HEK293T (cell line): ENCODE measurements around the gene SLC6A7.

Experiments
- BHLHE40 ChIP-seq: fragments of 450-650 bp; IDR thresholded peaks from 2 replicates; pipeline ENCODE4 v1.6.1; 2016; ENCODE audit warnings: mild to moderate bottlenecking, moderate library complexity, borderline replicate concordance
- CTBP1 ChIP-seq: fragments of 450-650 bp; IDR thresholded peaks from 2 replicates; pipeline ENCODE4 v1.6.1; 2016; ENCODE audit warnings: borderline replicate concordance
- ELF4 ChIP-seq: fragments of 450-650 bp; IDR thresholded peaks from 2 replicates; pipeline ENCODE4 v1.6.1; 2017; ENCODE audit warnings: antibody characterized with exemption
- FOXM1 ChIP-seq: fragments of 450-650 bp; IDR thresholded peaks from 2 replicates; pipeline ENCODE4 v1.6.1; 2017; ENCODE audit warnings: mild to moderate bottlenecking, borderline replicate concordance
- HDGF ChIP-seq: fragments of 450-650 bp; IDR thresholded peaks from 2 replicates; pipeline ENCODE4 v1.6.1; 2017; ENCODE audit warnings: antibody characterized with exemption, borderline replicate concordance
- L3MBTL2 ChIP-seq: fragments of 450-650 bp; conservative IDR thresholded peaks from 2 replicates; pipeline ENCODE4 v1.6.1; 2016; ENCODE audit warnings: mild to moderate bottlenecking
- NFRKB ChIP-seq: fragments of 450-650 bp; IDR thresholded peaks from 2 replicates; pipeline ENCODE4 v1.6.1; 2016; ENCODE audit warnings: mild to moderate bottlenecking, moderate library complexity
- SP1 ChIP-seq: fragments of 450-650 bp; IDR thresholded peaks from 2 replicates; pipeline ENCODE4 v1.6.1; 2017
- SUZ12 ChIP-seq: fragments of 450-650 bp; IDR thresholded peaks from 2 replicates; pipeline ENCODE4 v1.6.1; 2016; ENCODE audit warnings: mild to moderate bottlenecking
- TF ChIP-seq, protein P1 (sequence below): fragments of 450-650 bp; IDR thresholded peaks from 2 replicates; pipeline ENCODE4 v1.6.1; 2016

DNA sequence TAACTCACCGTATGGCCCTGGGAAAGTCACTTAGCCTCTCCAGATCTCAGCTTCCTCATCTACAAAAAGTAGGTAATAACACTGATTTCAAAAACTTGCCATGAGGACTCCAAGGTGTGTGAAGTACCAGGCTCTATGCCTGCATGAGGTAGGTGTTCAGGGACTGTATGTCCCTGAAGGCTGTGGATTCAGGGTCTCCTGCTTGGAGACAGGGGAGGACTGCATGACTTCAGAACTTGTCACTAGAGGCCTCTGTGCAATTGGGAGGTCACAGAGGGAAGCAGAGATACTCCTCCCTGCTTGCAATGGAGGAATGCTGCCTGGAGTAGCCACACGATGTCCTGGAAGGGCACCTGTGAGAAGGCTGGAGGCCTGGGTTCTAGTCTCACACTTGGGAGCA, 36.4 kb upstream of the SLC6A7 start:
- TF ChIP-seq HDGF = no peak
- no peak for TF ChIP-seq CTBP1
- TF ChIP-seq, protein P1, sequence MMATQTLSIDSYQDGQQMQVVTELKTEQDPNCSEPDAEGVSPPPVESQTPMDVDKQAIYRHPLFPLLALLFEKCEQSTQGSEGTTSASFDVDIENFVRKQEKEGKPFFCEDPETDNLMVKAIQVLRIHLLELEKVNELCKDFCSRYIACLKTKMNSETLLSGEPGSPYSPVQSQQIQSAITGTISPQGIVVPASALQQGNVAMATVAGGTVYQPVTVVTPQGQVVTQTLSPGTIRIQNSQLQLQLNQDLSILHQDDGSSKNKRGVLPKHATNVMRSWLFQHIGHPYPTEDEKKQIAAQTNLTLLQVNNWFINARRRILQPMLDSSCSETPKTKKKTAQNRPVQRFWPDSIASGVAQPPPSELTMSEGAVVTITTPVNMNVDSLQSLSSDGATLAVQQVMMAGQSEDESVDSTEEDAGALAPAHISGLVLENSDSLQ = no peak
- TF ChIP-seq FOXM1 = no peak
- TF ChIP-seq L3MBTL2 = no peak
- no peak for TF ChIP-seq BHLHE40
- TF ChIP-seq SUZ12 = no peak
- TF ChIP-seq NFRKB = no peak
- no peak for TF ChIP-seq ELF4
- no peak for TF ChIP-seq SP1
